Measurements from ENCODE around the gene IL3.

DNA sequence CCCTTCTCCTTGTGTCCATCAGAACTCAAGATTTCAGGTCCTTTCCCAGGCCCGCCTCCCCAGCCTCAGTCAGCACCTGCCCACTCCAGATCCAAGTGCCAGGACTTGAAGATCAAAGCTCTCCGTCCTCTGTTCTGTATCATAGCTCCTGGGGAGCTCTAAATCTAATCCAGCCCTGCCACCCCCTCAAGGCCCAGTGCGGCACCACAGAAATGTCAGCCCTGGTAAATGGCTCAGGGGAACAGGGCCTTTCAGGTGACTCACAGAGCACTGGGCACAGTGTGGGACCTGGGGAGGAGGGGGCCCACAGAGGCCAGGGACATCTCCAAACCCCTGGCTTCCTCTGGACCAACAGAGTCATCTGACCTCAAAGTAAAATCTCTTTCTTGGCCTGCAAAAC is 19.2 kb downstream of the IL3 start:
- TF ChIP-seq, protein P1, sequence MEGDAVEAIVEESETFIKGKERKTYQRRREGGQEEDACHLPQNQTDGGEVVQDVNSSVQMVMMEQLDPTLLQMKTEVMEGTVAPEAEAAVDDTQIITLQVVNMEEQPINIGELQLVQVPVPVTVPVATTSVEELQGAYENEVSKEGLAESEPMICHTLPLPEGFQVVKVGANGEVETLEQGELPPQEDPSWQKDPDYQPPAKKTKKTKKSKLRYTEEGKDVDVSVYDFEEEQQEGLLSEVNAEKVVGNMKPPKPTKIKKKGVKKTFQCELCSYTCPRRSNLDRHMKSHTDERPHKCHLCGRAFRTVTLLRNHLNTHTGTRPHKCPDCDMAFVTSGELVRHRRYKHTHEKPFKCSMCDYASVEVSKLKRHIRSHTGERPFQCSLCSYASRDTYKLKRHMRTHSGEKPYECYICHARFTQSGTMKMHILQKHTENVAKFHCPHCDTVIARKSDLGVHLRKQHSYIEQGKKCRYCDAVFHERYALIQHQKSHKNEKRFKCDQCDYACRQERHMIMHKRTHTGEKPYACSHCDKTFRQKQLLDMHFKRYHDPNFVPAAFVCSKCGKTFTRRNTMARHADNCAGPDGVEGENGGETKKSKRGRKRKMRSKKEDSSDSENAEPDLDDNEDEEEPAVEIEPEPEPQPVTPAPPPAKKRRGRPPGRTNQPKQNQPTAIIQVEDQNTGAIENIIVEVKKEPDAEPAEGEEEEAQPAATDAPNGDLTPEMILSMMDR (IDR thresholded peaks at IDR 0.05) = no peak
- no peak for TF ChIP-seq EZH2phosphoT487 (IDR thresholded peaks at IDR 0.05)
